H1 (cell line): ENCODE measurements around the gene ZDHHC17. TPM values are rescaled to one million over a fixed set of nuclear protein-coding genes. Genes with fewer than 3 reads are reported as not detected.

Experiments used
- CTCF ChIA-PET: fragments of 300-600 bp; sonication (Branson Sonifier 250); formaldehyde crosslinking; loops from one replicate; lab custom pipeline; 2021; ENCODE audit not compliant: partially characterized antibody; lab: Charles Lee
- POLR2A ChIA-PET: fragments of 300-600 bp; sonication (Branson Sonifier 250); formaldehyde crosslinking; loops from one replicate; lab custom pipeline; 2021; ENCODE audit warnings: inconsistent platforms; ENCODE audit not compliant: partially characterized antibody; lab: Charles Lee
- DNase-seq, 2 experiments: peaks; one replicate each; pipeline versions ENCODE4 v3.0.0 to v3.0.0-alpha.2; 2010 to 2022; ENCODE audit warnings: low spot score in 2 of 2, low read depth in 1 of 2, mixed read lengths in 1 of 2
- FAIRE-seq: peaks from 2 replicates; lab custom pipeline; 2011; peaks lifted over from hg19 to GRCh38; lab: Jason Lieb, UNC
- H2AFZ ChIP-seq: 2 replicates; pipeline ENCODE4 v1.8.1; 2012; ENCODE audit warnings: low read length, inconsistent platforms
- H2AK5ac ChIP-seq: 2 replicates; pipeline ENCODE4 v1.6.1; 2013; ENCODE audit warnings: low read depth, low read length
- H2BK120ac ChIP-seq: replicated peaks from 2 replicates; pipeline ENCODE3; 2013; ENCODE audit warnings: low read depth, low read length, inconsistent platforms
- H2BK12ac ChIP-seq: 2 replicates; pipeline ENCODE4 v1.6.1; 2013; ENCODE audit warnings: low read depth, low read length
- H2BK15ac ChIP-seq: 2 replicates; pipeline ENCODE4 v1.6.1; 2013; ENCODE audit warnings: low read length
- H2BK20ac ChIP-seq: 2 replicates; pipeline ENCODE4 v1.6.1; 2013; ENCODE audit warnings: low read length
- H2BK5ac ChIP-seq: 2 replicates; pipeline ENCODE4 v1.6.1; 2013; ENCODE audit warnings: low read depth, low read length
- H3K14ac ChIP-seq: 2 replicates; pipeline ENCODE4 v1.6.1; 2013; ENCODE audit warnings: inconsistent platforms; ENCODE audit not compliant: insufficient read length
- H3K18ac ChIP-seq: 2 replicates; pipeline ENCODE4 v1.6.1; 2013; ENCODE audit warnings: low read length; ENCODE audit errors: extremely low read depth
- H3K23ac ChIP-seq: 2 replicates; pipeline ENCODE4 v1.6.1; 2013; ENCODE audit warnings: inconsistent platforms; ENCODE audit not compliant: insufficient read length
- H3K23me2 ChIP-seq: 2 replicates; pipeline ENCODE4 v1.6.1; 2013; ENCODE audit warnings: low read depth, low read length
- H3K27ac ChIP-seq: 2 replicates; pipeline ENCODE4 v1.6.1; 2011; ENCODE audit warnings: low read depth, low read length, inconsistent platforms
- H3K27me3 ChIP-seq, 4 experiments: replicated peaks in 1 of 4; 1 replicate in 1 of 4; 2 replicates in 3 of 4; pipeline versions ENCODE4 v1.6.1 to v1.8.1; 2011 to 2013; ENCODE audit warnings: low read length in 3 of 4, mild to moderate bottlenecking in 3 of 4, inconsistent platforms in 2 of 4, mixed read lengths in 2 of 4, moderate library complexity in 1 of 4; ENCODE audit not compliant: control insufficient read depth in 3 of 4, insufficient read depth in 3 of 4; ENCODE audit errors: extremely low read depth in 1 of 4
- H3K36me3 ChIP-seq, 4 experiments: 2 replicates each; pipeline versions ENCODE4 v1.6.1 to v1.8.1; 2011 to 2013; ENCODE audit warnings: mild to moderate bottlenecking in 4 of 4, low read length in 3 of 4, moderate library complexity in 2 of 4, control low read depth in 1 of 4, inconsistent platforms in 1 of 4; ENCODE audit not compliant: insufficient read depth in 4 of 4, control insufficient read depth in 2 of 4
- H3K4ac ChIP-seq: replicated peaks from 2 replicates; pipeline ENCODE3; 2013; ENCODE audit warnings: low read length, low read depth, mixed read lengths, inconsistent platforms; ENCODE audit not compliant: insufficient read length
- H3K4me1 ChIP-seq, 4 experiments: replicated peaks in 1 of 4; 1 replicate in 1 of 4; 2 replicates in 3 of 4; pipeline versions ENCODE4 v1.6.1 to v1.8.1; 2011 to 2013; ENCODE audit warnings: low read length in 3 of 4, inconsistent platforms in 2 of 4, mixed read lengths in 1 of 4; ENCODE audit not compliant: insufficient read depth in 4 of 4, control insufficient read depth in 3 of 4
- H3K4me2 ChIP-seq, 2 experiments: 2 replicates each; pipeline versions ENCODE4 v1.6.1 to v1.8.1; 2011 to 2013; ENCODE audit warnings: low read depth in 2 of 2, low read length in 2 of 2, control low read depth in 1 of 2, inconsistent platforms in 1 of 2, mild to moderate bottlenecking in 1 of 2; ENCODE audit not compliant: insufficient read depth in 1 of 2
- H3K4me3 ChIP-seq, 4 experiments: fragments of 200-600, 300-600 bp in 1 of 4; sonication (generic), shearing (Covaris generic), sonication (Bioruptor Twin) in 1 of 4; 2 replicates each; pipeline versions ENCODE4 v1.5.1 to v1.8.1; 2011 to 2016; ENCODE audit warnings: low read length in 4 of 4, low read depth in 3 of 4, control low read depth in 2 of 4, inconsistent platforms in 2 of 4, mild to moderate bottlenecking in 2 of 4, mixed read lengths in 1 of 4, moderate library complexity in 1 of 4; ENCODE audit not compliant: insufficient read depth in 2 of 4; ENCODE audit errors: extremely low read depth in 1 of 4
- H3K56ac ChIP-seq: replicated peaks from 2 replicates; pipeline ENCODE3; 2013; ENCODE audit warnings: low read depth, mild to moderate bottlenecking, mixed read lengths, low read length, inconsistent platforms; ENCODE audit not compliant: insufficient read length
- H3K79me1 ChIP-seq: 2 replicates; pipeline ENCODE4 v1.6.1; 2013; ENCODE audit warnings: low read depth, low read length, control low read depth
- H3K79me2 ChIP-seq, 2 experiments: 2 replicates each; pipeline versions ENCODE4 v1.6.1 to v1.8.1; 2012 to 2013; ENCODE audit warnings: low read length in 2 of 2, mild to moderate bottlenecking in 2 of 2, inconsistent platforms in 1 of 2; ENCODE audit not compliant: insufficient read depth in 2 of 2, control insufficient read depth in 1 of 2
- H3K9ac ChIP-seq, 4 experiments: replicated peaks in 1 of 4; 1 replicate in 1 of 4; 2 replicates in 3 of 4; pipeline versions ENCODE4 v1.6.1 to v1.8.1; 2011 to 2013; ENCODE audit warnings: low read depth in 3 of 4, low read length in 3 of 4, control low read depth in 2 of 4, mild to moderate bottlenecking in 2 of 4, moderate library complexity in 2 of 4, inconsistent platforms in 1 of 4; ENCODE audit errors: extremely low read depth in 1 of 4
- H3K9me3 ChIP-seq, 2 experiments: 2 replicates each; pipeline versions ENCODE4 v1.6.1 to v1.8.1; 2012 to 2013; ENCODE audit warnings: mild to moderate bottlenecking in 2 of 2, moderate library complexity in 2 of 2, control low read depth in 1 of 2, inconsistent platforms in 1 of 2, low read depth in 1 of 2, low read length in 1 of 2, mixed read lengths in 1 of 2; ENCODE audit not compliant: insufficient read depth in 2 of 2
- H4K20me1 ChIP-seq, 2 experiments: replicated peaks in 1 of 2; 2 replicates each; pipeline versions ENCODE3 to v1.8.1; 2011 to 2013; ENCODE audit warnings: inconsistent platforms in 2 of 2, low read length in 2 of 2, mild to moderate bottlenecking in 1 of 2; ENCODE audit not compliant: insufficient read depth in 2 of 2, control insufficient read depth in 1 of 2
- H4K5ac ChIP-seq: 2 replicates; pipeline ENCODE4 v1.6.1; 2013; ENCODE audit warnings: low read length, low read depth, mixed read lengths, inconsistent platforms; ENCODE audit not compliant: insufficient read length
- H4K8ac ChIP-seq: 2 replicates; pipeline ENCODE4 v1.8.0; 2013; ENCODE audit warnings: mild to moderate bottlenecking, moderate library complexity, low read length, inconsistent platforms; ENCODE audit not compliant: insufficient read depth; ENCODE audit errors: extremely low read depth
- H4K91ac ChIP-seq: replicated peaks from 2 replicates; pipeline ENCODE3; 2013; ENCODE audit warnings: low read length, mixed read lengths, inconsistent platforms; ENCODE audit not compliant: insufficient read length
- ATF2 ChIP-seq: IDR thresholded peaks from 2 replicates; pipeline ENCODE4 v1.6.1; 2012; ENCODE audit warnings: low read length, inconsistent platforms
- BACH1 ChIP-seq: IDR thresholded peaks from 2 replicates; pipeline ENCODE4 v1.6.1; 2012; ENCODE audit warnings: low read length, improper control_type of control experiment
- CHD1 ChIP-seq: IDR thresholded peaks from 2 replicates; pipeline ENCODE4 v1.6.1; 2012; ENCODE audit warnings: low read depth, low read length, improper control_type of control experiment
- POU5F1 ChIP-seq: IDR thresholded peaks from 2 replicates; pipeline ENCODE4 v1.6.1; 2011; ENCODE audit warnings: low read depth, mild to moderate bottlenecking, low read length, moderate library complexity
- RAD21 ChIP-seq, 2 experiments: IDR thresholded peaks in 1 of 2; conservative IDR thresholded peaks in 1 of 2; 2 replicates each; pipeline ENCODE4 v1.6.1; 2011; ENCODE audit warnings: low read depth in 2 of 2, low read length in 2 of 2, improper control_type of control experiment in 1 of 2, inconsistent platforms in 1 of 2, mild to moderate bottlenecking in 1 of 2, moderate library complexity in 1 of 2
- SIRT6 ChIP-seq: IDR thresholded peaks from one replicate; pipeline ENCODE4 v1.7.1; 2012; ENCODE audit warnings: low read length, inconsistent platforms
- polyA plus RNA-seq, 7 experiments: library from polyadenylated mRNA; depleted of rRNA in 3 of 7; stranded (reverse) in 5 of 7; unstranded in 2 of 7; fragments of >200 nt in 5 of 7; fragments of 200-250 nt in 2 of 7; gene quantifications; 1 replicate in 5 of 7; 2 replicates in 1 of 7; 4 replicates in 1 of 7; pipeline versions ENCODE4 v1.2.1 to v1.2.3, GENCODE V29; 2011 to 2013; ENCODE audit warnings: missing spikeins in 2 of 7, mixed read lengths in 2 of 7
- total RNA-seq: library from RNA; stranded (reverse); fragmentation: NEBNext Ultra II Directional; extraction: Animal tissue kit (Norgen Biotek cat#: 25700); gene quantifications from 2 replicates; pipeline ENCODE4 v1.2.1, GENCODE V29; 2021

The ZDHHC17 gene
- total and polyA plus RNA-seq, 2 of the 8 experiments (the other 6 are each of a cell fraction or from before 2014, with no cell fraction given): 27.6 to 28.9 TPM

GRCh38 chr12:76813265-76813664, 49.4 kb downstream of the ZDHHC17 start:
- Histone ChIP-seq H2BK5ac (no peak overlapping the region), H3K27me3 (no peaks in the 10 kb centered on the region), H3K36me3 (peaks cover 0 to 32% (median 0%) of the 10 kb centered on the region in 4 experiments; a peak in 5 of 8 replicates), H3K27ac (no peak overlapping the region), H3K79me2 (no peaks in the 10 kb centered on the region), H2BK120ac (no peak overlapping the region), H3K4me1 (no peaks in the 10 kb centered on the region), H3K79me1 (no peaks in the 10 kb centered on the region), H4K91ac (no peak overlapping the region), H3K4me2 (no peak overlapping the region), H3K9me3 (no peaks in the 10 kb centered on the region), H2BK12ac (no peak overlapping the region), H3K9ac (no peak overlapping the region), H4K5ac (no peak overlapping the region), H2AFZ (no peak overlapping the region), H4K8ac (no peak overlapping the region), H3K4me3 (no peak overlapping the region), H3K23me2 (no peaks in the 10 kb centered on the region), H3K56ac (no peak overlapping the region), H3K4ac (no peak overlapping the region), H3K14ac (no peak overlapping the region), H4K20me1 (no peaks in the 10 kb centered on the region), H3K18ac (no peak overlapping the region), H3K23ac (no peak overlapping the region), H2BK20ac (no peak overlapping the region), H2BK15ac (no peak overlapping the region), H2AK5ac (no peak overlapping the region)
- DNase-seq: no peak
- TF ChIP-seq BACH1 (no peak), POU5F1 (no peak), RAD21 (IDR thresholded peaks at IDR 0.05 in 1 of 2, conservative IDR thresholded peaks at IDR 0.05 in 1 of 2; ENCODE audit: low read depth in 2 of 2, low read length in 2 of 2) (no peak), ATF2 (no peak), SIRT6 (no peak), CHD1 (no peak)
- CTCF ChIA-PET: no interaction called here
- FAIRE-seq: no peak
- POLR2A ChIA-PET: no interaction called here
